Left ventricle myocardium inferior (tissue), 1 donor: ENCODE measurements around the gene KIAA1217. TPM values are rescaled to one million over a fixed set of nuclear protein-coding genes. Genes with fewer than 3 reads are reported as not detected.

Experiments used
- DNase-seq: peaks from one replicate; pipeline ENCODE4 v3.0.0-alpha.2; 2020
- H3K27ac ChIP-seq: fragments of 200-600 bp; replicated peaks from 2 replicates; pipeline ENCODE4 v1.8.0; 2021
- H3K27me3 ChIP-seq: fragments of 200-600 bp; 2 replicates; pipeline ENCODE4 v1.8.0; 2021; ENCODE audit warnings: low read depth
- H3K36me3 ChIP-seq: fragments of 200-600 bp; 2 replicates; pipeline ENCODE4 v1.8.0; 2021
- H3K4me1 ChIP-seq: fragments of 200-600 bp; 2 replicates; pipeline ENCODE4 v1.8.0; 2021
- H3K4me3 ChIP-seq: fragments of 200-600 bp; 2 replicates; pipeline ENCODE4 v1.8.0; 2021; ENCODE audit warnings: mild to moderate bottlenecking, moderate library complexity
- H3K9me3 ChIP-seq: fragments of 200-600 bp; replicated peaks from 2 replicates; pipeline ENCODE4 v1.8.0; 2021
- CTCF ChIP-seq: fragments of 200-600 bp; IDR thresholded peaks from 2 replicates; pipeline ENCODE4 v1.8.0; 2021; ENCODE audit warnings: antibody characterized with exemption, mild to moderate bottlenecking, borderline replicate concordance
- intact Hi-C: fragments of 100-400 bp; cut with micrococcal nuclease; formaldehyde crosslinking; loops from one replicate; pipeline ENCODE4 v1.11.0; 2022
- total RNA-seq: library from RNA; stranded (reverse); fragmentation: NEBNext Ultra II Directional; extraction: Animal tissue kit (Norgen Biotek cat#: 25700); gene quantifications from one replicate; pipeline ENCODE4 v1.2.1, GENCODE V29; 2021
- donor health status: DM: no; HTN: yes; CAD: no; lungs with severe emphysema.

Gene KIAA1217
- total RNA-seq, 1 donor from 2014 or later, result 30.2 TPM

DNA sequence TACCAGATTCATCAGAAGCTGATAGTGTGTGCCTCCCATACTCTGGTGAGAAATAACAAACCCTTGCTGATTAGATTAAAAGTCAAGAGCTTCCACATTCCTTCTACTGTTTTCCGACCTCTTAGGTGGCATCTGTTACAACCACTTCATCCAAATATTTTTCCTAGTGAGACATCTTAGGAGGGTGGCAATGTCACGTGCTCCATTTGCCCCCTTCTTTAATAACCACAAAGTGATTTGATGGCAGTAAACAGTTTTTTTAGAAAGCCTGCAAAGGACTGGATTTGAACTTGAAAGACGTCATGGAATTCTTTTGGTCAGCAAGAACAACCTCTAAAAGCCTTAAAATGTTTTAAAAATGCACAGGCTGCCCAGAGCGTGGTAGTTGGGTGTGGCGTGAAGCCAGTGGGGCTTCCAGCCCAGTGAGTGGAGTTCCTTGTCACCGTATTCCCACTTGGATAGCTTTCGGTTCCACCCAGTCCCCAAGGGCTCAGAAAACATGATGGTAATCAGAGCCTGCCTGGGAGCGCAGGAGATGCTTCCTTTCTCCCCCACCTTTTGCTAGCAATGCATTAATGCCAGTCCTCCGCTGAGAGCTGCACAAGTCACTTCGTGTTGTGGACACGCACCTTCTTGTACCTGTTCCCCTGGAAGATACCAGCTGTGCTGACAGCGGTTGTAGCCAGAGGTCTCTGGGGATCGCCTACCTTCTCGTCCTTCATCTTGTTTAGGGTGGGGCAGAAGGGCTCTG lies 256.4 kb downstream of the KIAA1217 start:
- Histone ChIP-seq H3K4me3 (no peak overlapping the region), H3K9me3 (no peaks in the 10 kb centered on the region), H3K36me3 (no peaks in the 10 kb centered on the region), H3K4me1 (peaks cover 82% of the 10 kb centered on the region), H3K27me3 (no peaks in the 10 kb centered on the region), H3K27ac (peak overlapping the region; percentile 28)
- DNase-seq, result no peak
- TF ChIP-seq CTCF, result no peak
- intact Hi-C loops, result no loop called here

- H3K9me3 ChIP-seq, result no peaks in the 10 kb centered on the region
- no peak for DNase-seq
- no peaks in the 10 kb centered on the region for H3K36me3 ChIP-seq
- H3K27ac ChIP-seq, result peak overlapping the region; percentile 28
- peaks cover 82% of the 10 kb centered on the region for H3K4me1 ChIP-seq
- no peak overlapping the region for H3K4me3 ChIP-seq
- TF ChIP-seq CTCF, result no peak
- H3K27me3 ChIP-seq, result no peaks in the 10 kb centered on the region
- intact Hi-C loops, result no loop called here
These were observed 257.2 kb downstream of the KIAA1217 start for GRCh38 chr10:24465891-24466818.

DNA sequence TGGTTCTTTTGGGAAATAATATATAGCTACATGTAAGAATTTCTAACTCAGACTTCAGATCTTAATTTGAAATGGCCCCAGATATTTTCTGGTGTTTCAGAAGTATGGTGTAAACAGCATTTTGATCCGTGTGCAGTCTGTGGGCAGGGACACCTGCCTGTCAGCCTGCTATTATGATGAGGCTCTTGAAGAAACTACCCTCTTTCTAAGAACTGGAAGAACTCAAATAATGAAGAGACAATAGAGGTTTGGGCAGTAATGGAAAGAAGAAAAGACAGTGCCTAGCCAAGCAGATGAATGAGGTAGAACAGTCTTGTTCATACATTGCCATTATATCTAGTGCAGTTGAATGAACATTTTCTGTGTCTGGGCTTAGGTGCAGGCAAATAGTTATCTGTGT lies 258.2 kb downstream of the KIAA1217 start:
- Histone ChIP-seq H3K4me1 (peaks cover 74% of the 10 kb centered on the region), H3K27me3 (no peaks in the 10 kb centered on the region), H3K36me3 (peaks cover 3% of the 10 kb centered on the region), H3K27ac (no peak overlapping the region), H3K9me3 (no peaks in the 10 kb centered on the region), H3K4me3 (no peak overlapping the region)
- TF ChIP-seq CTCF, result no peak
- intact Hi-C loops, result no loop called here
- no peak for DNase-seq

DNA sequence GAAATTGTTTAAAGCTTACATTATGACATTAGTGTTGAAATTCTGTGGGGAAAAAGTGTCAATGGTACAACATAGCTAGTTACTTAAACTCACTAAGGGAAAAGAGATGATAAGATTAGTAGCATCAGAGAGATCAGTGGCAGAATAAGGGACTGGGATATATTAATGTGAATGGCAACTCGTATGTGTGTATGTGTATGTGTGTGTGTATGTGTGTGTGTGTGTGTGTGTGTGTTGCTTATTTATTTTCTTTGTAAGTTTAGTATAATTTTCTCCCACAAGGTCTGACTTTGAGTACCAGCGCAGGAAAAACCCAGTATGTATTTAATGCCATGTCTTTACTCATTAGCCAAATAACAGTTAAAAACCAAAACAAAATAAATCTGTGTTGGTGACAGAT lies 258.7 kb downstream of the KIAA1217 start:
- H3K36me3 ChIP-seq, result peaks cover 7% of the 10 kb centered on the region
- peaks cover 4% of the 10 kb centered on the region for H3K9me3 ChIP-seq
- no peak for DNase-seq
- TF ChIP-seq CTCF, result no peak
- H3K27ac ChIP-seq, result no peak overlapping the region
- H3K27me3 ChIP-seq, result no peaks in the 10 kb centered on the region
- peaks cover 69% of the 10 kb centered on the region for H3K4me1 ChIP-seq
- intact Hi-C loops, result no loop called here
- no peak overlapping the region for H3K4me3 ChIP-seq

DNA sequence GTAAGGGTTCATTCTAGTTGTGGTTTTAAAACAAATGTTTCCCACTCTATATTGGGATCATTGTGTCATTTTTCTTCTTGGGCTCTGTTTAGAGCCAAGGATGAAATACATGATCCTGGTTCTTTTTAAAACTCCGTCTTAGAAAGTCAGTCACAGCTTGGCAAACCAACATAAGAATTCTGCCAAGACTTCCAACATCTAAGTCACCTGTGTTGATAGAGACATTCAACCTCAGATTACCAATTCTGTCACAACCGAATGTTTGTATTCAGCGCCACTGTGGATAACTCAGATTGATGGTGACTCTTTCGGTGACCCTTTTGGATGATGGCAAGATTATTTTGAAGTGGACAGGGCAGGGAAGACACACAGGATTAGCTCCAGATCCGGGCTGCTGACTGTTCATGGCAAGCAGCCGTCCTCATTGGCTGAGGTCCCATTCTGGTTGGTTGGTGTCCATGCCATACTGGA lies 259.4 kb downstream of the KIAA1217 start:
- intact Hi-C loops, result no loop called here
- Histone ChIP-seq H3K27ac (no peak overlapping the region), H3K4me1 (peaks cover 62% of the 10 kb centered on the region), H3K4me3 (no peak overlapping the region), H3K36me3 (peaks cover 14% of the 10 kb centered on the region), H3K9me3 (peaks cover 6% of the 10 kb centered on the region), H3K27me3 (no peaks in the 10 kb centered on the region)
- DNase-seq, result peak; percentile 36
- no peak for TF ChIP-seq CTCF
